ENCODE measurements around the gene IFNL3.

DNA sequence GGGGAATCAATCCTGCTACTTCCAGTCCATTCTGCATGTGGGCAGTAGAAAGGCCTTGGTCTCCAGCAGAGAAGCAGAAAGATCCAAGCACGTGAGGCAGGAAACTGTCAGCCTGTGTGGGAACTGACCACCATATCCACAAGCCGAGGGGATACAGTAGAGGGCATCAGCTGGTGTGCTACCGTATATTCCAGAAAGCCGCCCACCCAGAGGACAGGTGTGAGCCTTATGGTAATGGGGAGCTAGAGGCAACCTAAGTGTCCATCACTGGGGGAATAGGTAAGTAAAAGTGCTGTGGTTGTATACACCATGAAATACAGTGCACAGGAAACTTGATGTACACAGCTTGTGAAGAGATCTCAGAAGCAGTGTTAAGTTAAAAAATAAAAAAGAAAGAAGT, 48.6 kb upstream of the IFNL3 start:
- TF ChIP-seq, protein P1, sequence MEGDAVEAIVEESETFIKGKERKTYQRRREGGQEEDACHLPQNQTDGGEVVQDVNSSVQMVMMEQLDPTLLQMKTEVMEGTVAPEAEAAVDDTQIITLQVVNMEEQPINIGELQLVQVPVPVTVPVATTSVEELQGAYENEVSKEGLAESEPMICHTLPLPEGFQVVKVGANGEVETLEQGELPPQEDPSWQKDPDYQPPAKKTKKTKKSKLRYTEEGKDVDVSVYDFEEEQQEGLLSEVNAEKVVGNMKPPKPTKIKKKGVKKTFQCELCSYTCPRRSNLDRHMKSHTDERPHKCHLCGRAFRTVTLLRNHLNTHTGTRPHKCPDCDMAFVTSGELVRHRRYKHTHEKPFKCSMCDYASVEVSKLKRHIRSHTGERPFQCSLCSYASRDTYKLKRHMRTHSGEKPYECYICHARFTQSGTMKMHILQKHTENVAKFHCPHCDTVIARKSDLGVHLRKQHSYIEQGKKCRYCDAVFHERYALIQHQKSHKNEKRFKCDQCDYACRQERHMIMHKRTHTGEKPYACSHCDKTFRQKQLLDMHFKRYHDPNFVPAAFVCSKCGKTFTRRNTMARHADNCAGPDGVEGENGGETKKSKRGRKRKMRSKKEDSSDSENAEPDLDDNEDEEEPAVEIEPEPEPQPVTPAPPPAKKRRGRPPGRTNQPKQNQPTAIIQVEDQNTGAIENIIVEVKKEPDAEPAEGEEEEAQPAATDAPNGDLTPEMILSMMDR (IDR thresholded peaks at IDR 0.05) = no peak
- no peak for TF ChIP-seq POLR2A (IDR thresholded peaks at IDR 0.05)

Measured in suprapubic skin (tissue), 3 donors.